Epithelial cell of proximal tubule (primary cell): ENCODE measurements around the gene SOS2. TPM values are rescaled to one million over a fixed set of nuclear protein-coding genes. Genes with fewer than 3 reads are reported as not detected.

ENCODE experiments used
- DNase-seq: peaks from one replicate; pipeline ENCODE4 v3.0.0-alpha.2; 2011; ENCODE audit warnings: low read depth
- H3K4me3 ChIP-seq: 2 replicates; pipeline ENCODE4 v1.5.1; 2011; ENCODE audit warnings: low read depth, mild to moderate bottlenecking, low read length
- total RNA-seq: library from RNA; depleted of rRNA; stranded (reverse); fragments of >200 nt; gene quantifications from 2 replicates; pipeline ENCODE4 v1.2.3, GENCODE V29; 2015
- TF ChIP-seq, protein P1 (sequence below): conservative IDR thresholded peaks from 2 replicates; pipeline ENCODE4 v1.5.1; 2012; ENCODE audit warnings: low read depth, mild to moderate bottlenecking, low read length

SOS2 gene
- total RNA-seq, 1 donor from 2014 or later = 13.5 TPM

DNA sequence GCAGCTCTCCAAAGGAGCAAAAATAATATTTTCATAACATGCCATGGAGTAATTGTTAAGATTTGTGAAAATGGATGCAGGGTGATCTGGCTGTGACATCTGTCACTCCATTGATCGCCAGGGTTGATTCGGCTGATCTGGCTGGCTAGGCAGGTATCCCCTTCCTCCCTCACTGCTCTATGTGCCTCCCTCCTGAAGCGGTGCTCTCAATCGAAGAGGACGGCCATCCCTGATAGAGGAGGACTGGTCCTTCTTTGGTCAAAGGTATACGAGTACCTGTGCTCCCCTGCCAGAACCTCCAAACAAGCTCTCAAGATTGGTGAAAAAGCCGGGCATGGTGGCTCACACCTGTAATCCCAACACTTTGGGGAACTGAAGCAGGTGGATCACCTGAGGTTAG is 162.9 kb downstream of the SOS2 start:
- TF ChIP-seq, protein P1, sequence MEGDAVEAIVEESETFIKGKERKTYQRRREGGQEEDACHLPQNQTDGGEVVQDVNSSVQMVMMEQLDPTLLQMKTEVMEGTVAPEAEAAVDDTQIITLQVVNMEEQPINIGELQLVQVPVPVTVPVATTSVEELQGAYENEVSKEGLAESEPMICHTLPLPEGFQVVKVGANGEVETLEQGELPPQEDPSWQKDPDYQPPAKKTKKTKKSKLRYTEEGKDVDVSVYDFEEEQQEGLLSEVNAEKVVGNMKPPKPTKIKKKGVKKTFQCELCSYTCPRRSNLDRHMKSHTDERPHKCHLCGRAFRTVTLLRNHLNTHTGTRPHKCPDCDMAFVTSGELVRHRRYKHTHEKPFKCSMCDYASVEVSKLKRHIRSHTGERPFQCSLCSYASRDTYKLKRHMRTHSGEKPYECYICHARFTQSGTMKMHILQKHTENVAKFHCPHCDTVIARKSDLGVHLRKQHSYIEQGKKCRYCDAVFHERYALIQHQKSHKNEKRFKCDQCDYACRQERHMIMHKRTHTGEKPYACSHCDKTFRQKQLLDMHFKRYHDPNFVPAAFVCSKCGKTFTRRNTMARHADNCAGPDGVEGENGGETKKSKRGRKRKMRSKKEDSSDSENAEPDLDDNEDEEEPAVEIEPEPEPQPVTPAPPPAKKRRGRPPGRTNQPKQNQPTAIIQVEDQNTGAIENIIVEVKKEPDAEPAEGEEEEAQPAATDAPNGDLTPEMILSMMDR = no peak
- no peak for DNase-seq
- no peak overlapping the region for H3K4me3 ChIP-seq

GRCh38 chr14:50067723-50068495 is 163.5 kb downstream of the SOS2 start:
- TF ChIP-seq, protein P1 = no peak
- H3K4me3 ChIP-seq = no peak overlapping the region
- DNase-seq = no peak

Other genes with a start within 250 kb of the SOS2 start
- gene VCPKMT, start 115.0 kb downstream of the SOS2 start, total RNA-seq = 3.9 and 5.6 TPM in 2 replicates
- 4.0 and 6.1 TPM in 2 replicates for gene L2HGDH, start 80.7 kb upstream of the SOS2 start, total RNA-seq
- 5.4 and 9.5 TPM in 2 replicates for gene DMAC2L, start 80.7 kb upstream of the SOS2 start, total RNA-seq
- 23.0 and 47.4 TPM in 2 replicates for gene CDKL1, start 165.3 kb upstream of the SOS2 start, total RNA-seq